Sigmoid colon (tissue), 4 donors: ENCODE data around the gene ANKRD31.

Experiments used
- CTCF ChIP-seq, 4 experiments: fragments of 450-650 bp in 3 of 4; fragments of 200-600 bp in 1 of 4; IDR thresholded peaks; one replicate each; pipeline ENCODE4 v1.5.1; 2016 to 2019; ENCODE audit warnings: antibody characterized with exemption in 4 of 4, mild to moderate bottlenecking in 3 of 4, moderate library complexity in 2 of 4
- POLR2A ChIP-seq, 2 donors: fragments of 450-650 bp; IDR thresholded peaks; one replicate each; pipeline ENCODE4 v1.6.1; 2016; ENCODE audit warnings: antibody characterized with exemption in 2 of 2, mild to moderate bottlenecking in 2 of 2, moderate library complexity in 2 of 2
- POLR2AphosphoS5 ChIP-seq, 4 donors: sonication (generic); formaldehyde crosslinking; IDR thresholded peaks; one replicate each; pipeline ENCODE4 v1.6.1; 2017; ENCODE audit warnings: antibody characterized with exemption in 4 of 4

GRCh38 chr5:75203604-75204003 lies 33.1 kb downstream of the ANKRD31 start:
- no peak for TF ChIP-seq CTCF (IDR thresholded peaks at IDR 0.05)
- TF ChIP-seq POLR2A (IDR thresholded peaks at IDR 0.05): no peak
- TF ChIP-seq POLR2AphosphoS5 (IDR thresholded peaks at IDR 0.05): no peak
